T-cell (primary cell): ENCODE results near the gene MOB4. TPM values are rescaled to one million over a fixed set of nuclear protein-coding genes. Genes with fewer than 3 reads are reported as not detected.
"Not testable (repeated sequence)": the region's sequence is repeated elsewhere in the genome, so short reads cannot be mapped to it uniquely, and the experiment has no call there.

Experiments
- ATAC-seq, 4 experiments: fragments of 200-7000 bp in 3 of 4; fragments of 150-1000 bp in 1 of 4; cut with Tn5 transposase; replicated peaks in 1 of 4; 1 replicate in 3 of 4; 2 replicates in 1 of 4; pipeline ENCODE4 v1.10.0; 2021; ENCODE audit warnings: moderate library complexity in 3 of 4, mild to moderate bottlenecking in 2 of 4, moderate number of reproducible peaks in 1 of 4
- CTCF ChIA-PET, 2 donors: fragments of 300-600 bp; sonication (Branson Sonifier 250); formaldehyde crosslinking; loops; one replicate each; lab custom pipeline; 2022; ENCODE audit warnings: antibody characterized with exemption in 2 of 2; lab: Charles Lee
- POLR2A ChIA-PET, 2 donors: fragments of 300-600 bp; sonication (Branson Sonifier 250); formaldehyde crosslinking; loops; one replicate each; lab custom pipeline; 2022; ENCODE audit warnings: antibody characterized with exemption in 2 of 2; lab: Charles Lee
- DNase-seq, 35 experiments: peaks; one replicate each; pipeline versions ENCODE4 v3.0.0 to v3.0.0-alpha.2; 2013 to 2023
- H3K27ac ChIP-seq: one replicate; pipeline ENCODE4 v1.5.1; 2013; ENCODE audit warnings: low read length
- H3K27me3 ChIP-seq, 2 experiments: replicated peaks in 1 of 2; 1 replicate in 1 of 2; 2 replicates in 1 of 2; pipeline versions ENCODE4 v1.6.1 to v1.7.0; 2013; ENCODE audit warnings: low read length in 1 of 2, mixed read lengths in 1 of 2; ENCODE audit not compliant: control insufficient read depth in 2 of 2, insufficient read depth in 2 of 2; ENCODE audit errors: extremely low read depth in 1 of 2
- H3K36me3 ChIP-seq, 2 donors: 1 replicate in 1 of 2; 2 replicates in 1 of 2; pipeline versions ENCODE4 v1.6.1 to v1.7.0; 2013; ENCODE audit warnings: low read length in 1 of 2; ENCODE audit not compliant: control insufficient read depth in 2 of 2, insufficient read depth in 1 of 2; ENCODE audit errors: extremely low read depth in 1 of 2
- H3K4me1 ChIP-seq, 2 experiments: 1 replicate in 1 of 2; 2 replicates in 1 of 2; pipeline versions ENCODE4 v1.6.1 to v1.7.0; 2013; ENCODE audit warnings: low read length in 2 of 2, mixed read lengths in 1 of 2; ENCODE audit not compliant: insufficient read depth in 2 of 2, control insufficient read depth in 1 of 2; ENCODE audit errors: extremely low read depth in 1 of 2
- H3K4me3 ChIP-seq, 2 donors: 1 replicate in 1 of 2; 2 replicates in 1 of 2; pipeline versions ENCODE4 v1.5.1 to v1.7.0; 2013; ENCODE audit warnings: mild to moderate bottlenecking in 2 of 2, low read length in 1 of 2, moderate library complexity in 1 of 2; ENCODE audit not compliant: control insufficient read depth in 1 of 2; ENCODE audit errors: extremely low read depth in 1 of 2
- H3K9me3 ChIP-seq: 2 replicates; pipeline ENCODE4 v1.7.0; 2013
- H3K27ac Mint-ChIP-seq, 2 donors: one replicate each; pipeline ENCODE4 v1.8.0; 2020 to 2021; ENCODE audit warnings: mild to moderate bottlenecking in 2 of 2, mixed read lengths in 2 of 2
- H3K27me3 Mint-ChIP-seq, 2 donors: one replicate each; pipeline ENCODE4 v1.8.0; 2021 to 2022; ENCODE audit warnings: mixed read lengths in 2 of 2
- H3K36me3 Mint-ChIP-seq: one replicate; pipeline ENCODE4 v1.8.0; 2021; ENCODE audit warnings: mixed read lengths
- H3K4me1 Mint-ChIP-seq, 3 donors: one replicate each; pipeline ENCODE4 v1.8.0; 2020 to 2022; ENCODE audit warnings: mixed read lengths in 3 of 3, mild to moderate bottlenecking in 1 of 3
- H3K4me3 Mint-ChIP-seq, 3 donors: one replicate each; pipeline ENCODE4 v1.8.0; 2020 to 2022; ENCODE audit warnings: mild to moderate bottlenecking in 3 of 3, mixed read lengths in 3 of 3, moderate library complexity in 3 of 3
- H3K9me3 Mint-ChIP-seq, 3 donors: one replicate each; pipeline ENCODE4 v1.8.0; 2020 to 2022; ENCODE audit warnings: mixed read lengths in 3 of 3
- WGBS: methylation state at CpG from one replicate; pipeline ENCODE4 v1.1.5; 2013; ENCODE audit warnings: missing lambda C conversion rate; ENCODE audit not compliant: insufficient coverage; 5-methylcytosine and 5-hydroxymethylcytosine counted together
- total RNA-seq, 35 experiments: library from RNA in 6 of 35; stranded (reverse) in 6 of 35; fragments of 120-200 nt in 1 of 35; gene quantifications; one replicate each; pipeline versions ENCODE4 v1.2.1 to v1.2.4 and lab custom pipeline; 2013 to 2026

MOB4 gene
- total RNA-seq, 5 donors from 2014 or later (not counting 1 experiment from before 2014, with no cell fraction given): 16.6 to 20.2 (median 17.7) TPM

GRCh38 chr2:197571627-197572271 is 55.9 kb downstream of the MOB4 start:
- H3K4me1 Mint-ChIP-seq: no peaks in the 10 kb centered on the region
- CTCF ChIA-PET: no interaction called here
- Histone ChIP-seq H3K9me3 (no peaks in the 10 kb centered on the region), H3K27me3 (no peaks in the 10 kb centered on the region), H3K4me1 (no peaks in the 10 kb centered on the region), H3K4me3 (no peak overlapping the region), H3K36me3 (no peaks in the 10 kb centered on the region), H3K27ac (no peak overlapping the region)
- no peak overlapping the region for H3K4me3 Mint-ChIP-seq
- POLR2A ChIA-PET: no interaction called here
- no peak for ATAC-seq
- WGBS: 96% methylated on average over 7 of the region's 10 CpGs
- peaks cover 22% of the 10 kb centered on the region for H3K36me3 Mint-ChIP-seq
- no peak for DNase-seq
- H3K27me3 Mint-ChIP-seq: no peaks in the 10 kb centered on the region
- H3K27ac Mint-ChIP-seq: no peak overlapping the region
- H3K9me3 Mint-ChIP-seq: peaks cover 12 to 13% (median 12%) of the 10 kb centered on the region in 3 donors

GRCh38 chr2:197573608-197574007 is 57.7 kb downstream of the MOB4 start:
- no peak overlapping the region for H3K4me3 ChIP-seq
- no peaks in the 10 kb centered on the region for H3K36me3 ChIP-seq
- WGBS: 88% methylated on average over 2 of the region's 2 CpGs
- Mint-ChIP-seq H3K36me3 (peaks cover 16% of the 10 kb centered on the region), H3K4me1 (no peaks in the 10 kb centered on the region), H3K27ac (no peak overlapping the region), H3K27me3 (no peaks in the 10 kb centered on the region), H3K9me3 (peaks cover 12 to 13% (median 12%) of the 10 kb centered on the region in 3 donors), H3K4me3 (no peak overlapping the region)
- no peaks in the 10 kb centered on the region for H3K27me3 ChIP-seq
- POLR2A ChIA-PET: no interaction called here
- H3K27ac ChIP-seq: no peak overlapping the region
- CTCF ChIA-PET: no interaction called here
- H3K4me1 ChIP-seq: no peaks in the 10 kb centered on the region
- ATAC-seq (no peak), DNase-seq (no peak)
- H3K9me3 ChIP-seq: no peaks in the 10 kb centered on the region

GRCh38 chr2:197575987-197576386 is 60.1 kb downstream of the MOB4 start:
- CTCF ChIA-PET: no interaction called here
- H3K9me3 Mint-ChIP-seq: peaks cover 12 to 13% (median 12%) of the 10 kb centered on the region in 3 donors

GRCh38 chr2:197576631-197577030 is 60.8 kb downstream of the MOB4 start:
- Mint-ChIP-seq H3K36me3 (peaks cover 16% of the 10 kb centered on the region), H3K4me1 (no peaks in the 10 kb centered on the region), H3K27me3 (no peaks in the 10 kb centered on the region), H3K4me3 (no peak overlapping the region), H3K27ac (no peak overlapping the region), H3K9me3 (peaks cover 12 to 13% (median 12%) of the 10 kb centered on the region in 3 donors)
- Histone ChIP-seq H3K27ac (no peak overlapping the region), H3K9me3 (no peaks in the 10 kb centered on the region), H3K36me3 (no peaks in the 10 kb centered on the region), H3K4me3 (no peak overlapping the region), H3K4me1 (no peaks in the 10 kb centered on the region), H3K27me3 (no peaks in the 10 kb centered on the region)
- no peak for DNase-seq
- WGBS: 80% methylated on average over 1 of the region's 3 CpGs
- ATAC-seq: no peak
- POLR2A ChIA-PET: no interaction called here
- CTCF ChIA-PET: interaction anchor here in 1 of 2 donors (0.7 kb wide), 1 partner anchor 150 kb away, joined by 3 read pairs; no protein-coding TSS in a partner anchor

More at GRCh38 chr2:197575987-197576386, 60.1 kb downstream of the MOB4 start:
- POLR2A ChIA-PET: no interaction called here
- peaks cover 16% of the 10 kb centered on the region for H3K36me3 Mint-ChIP-seq
- Histone ChIP-seq H3K4me3 (no peak overlapping the region), H3K27me3 (no peaks in the 10 kb centered on the region), H3K9me3 (no peaks in the 10 kb centered on the region), H3K36me3 (no peaks in the 10 kb centered on the region), H3K4me1 (no peaks in the 10 kb centered on the region), H3K27ac (no peak overlapping the region)
- no peak overlapping the region for H3K4me3 Mint-ChIP-seq
- no peak overlapping the region for H3K27ac Mint-ChIP-seq
- no peaks in the 10 kb centered on the region for H3K27me3 Mint-ChIP-seq
- ATAC-seq (no peak), DNase-seq (no peak)
- no peaks in the 10 kb centered on the region for H3K4me1 Mint-ChIP-seq
- 92% methylated on average over 2 of the region's 2 CpGs for WGBS

- H3K9me3 Mint-ChIP-seq: peaks cover 12 to 13% (median 12%) of the 10 kb centered on the region in 3 donors
- 100% methylated on average over 4 of the region's 4 CpGs for WGBS
- Histone ChIP-seq H3K4me1 (no peaks in the 10 kb centered on the region), H3K27ac (no peak overlapping the region), H3K36me3 (no peaks in the 10 kb centered on the region), H3K27me3 (no peaks in the 10 kb centered on the region), H3K4me3 (no peak overlapping the region), H3K9me3 (no peaks in the 10 kb centered on the region)
- H3K4me1 Mint-ChIP-seq: no peaks in the 10 kb centered on the region
- CTCF ChIA-PET: no interaction called here
- DNase-seq (no peak), ATAC-seq (no peak)
- POLR2A ChIA-PET: no interaction called here
- H3K27me3 Mint-ChIP-seq: no peaks in the 10 kb centered on the region
- H3K27ac Mint-ChIP-seq: no peak overlapping the region
- H3K4me3 Mint-ChIP-seq: no peak overlapping the region
- H3K36me3 Mint-ChIP-seq: peaks cover 13% of the 10 kb centered on the region
These were observed 61.6 kb downstream of the MOB4 start for GRCh38 chr2:197577446-197577845.

- H3K36me3 ChIP-seq, DNase-seq, H3K9me3 Mint-ChIP-seq, CTCF ChIA-PET, ATAC-seq, H3K27ac ChIP-seq, H3K27me3 ChIP-seq, H3K4me1 ChIP-seq, H3K4me3 Mint-ChIP-seq, H3K27me3 Mint-ChIP-seq, H3K36me3 Mint-ChIP-seq, H3K4me3 ChIP-seq, H3K4me1 Mint-ChIP-seq, H3K9me3 ChIP-seq, POLR2A ChIA-PET, H3K27ac Mint-ChIP-seq: not testable (repeated sequence)
- 85% methylated on average over 2 of the region's 2 CpGs for WGBS
These were observed 62.4 kb downstream of the MOB4 start for GRCh38 chr2:197578294-197578693.
